ENCODE data around the gene TRIM73.
"Not testable (repeated sequence)": the region's sequence is repeated elsewhere in the genome, so short reads cannot be mapped to it uniquely, and the experiment has no call there.

GRCh38 chr7:75439000-75439399 is 43.6 kb downstream of the TRIM73 start:
- TF ChIP-seq, protein P1, sequence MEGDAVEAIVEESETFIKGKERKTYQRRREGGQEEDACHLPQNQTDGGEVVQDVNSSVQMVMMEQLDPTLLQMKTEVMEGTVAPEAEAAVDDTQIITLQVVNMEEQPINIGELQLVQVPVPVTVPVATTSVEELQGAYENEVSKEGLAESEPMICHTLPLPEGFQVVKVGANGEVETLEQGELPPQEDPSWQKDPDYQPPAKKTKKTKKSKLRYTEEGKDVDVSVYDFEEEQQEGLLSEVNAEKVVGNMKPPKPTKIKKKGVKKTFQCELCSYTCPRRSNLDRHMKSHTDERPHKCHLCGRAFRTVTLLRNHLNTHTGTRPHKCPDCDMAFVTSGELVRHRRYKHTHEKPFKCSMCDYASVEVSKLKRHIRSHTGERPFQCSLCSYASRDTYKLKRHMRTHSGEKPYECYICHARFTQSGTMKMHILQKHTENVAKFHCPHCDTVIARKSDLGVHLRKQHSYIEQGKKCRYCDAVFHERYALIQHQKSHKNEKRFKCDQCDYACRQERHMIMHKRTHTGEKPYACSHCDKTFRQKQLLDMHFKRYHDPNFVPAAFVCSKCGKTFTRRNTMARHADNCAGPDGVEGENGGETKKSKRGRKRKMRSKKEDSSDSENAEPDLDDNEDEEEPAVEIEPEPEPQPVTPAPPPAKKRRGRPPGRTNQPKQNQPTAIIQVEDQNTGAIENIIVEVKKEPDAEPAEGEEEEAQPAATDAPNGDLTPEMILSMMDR (IDR thresholded peaks at IDR 0.05; ENCODE audit: insufficient read depth, low read length, poor library complexity, severe bottlenecking), result not testable (repeated sequence)
- TF ChIP-seq EZH2phosphoT487 (conservative IDR thresholded peaks at IDR 0.05; ENCODE audit: low read length), result not testable (repeated sequence)

Measured in SU-DHL-6 (cell line).